SK-N-SH (cell line): ENCODE data around the gene INIP. TPM values are rescaled to one million over a fixed set of nuclear protein-coding genes. Genes with fewer than 3 reads are reported as not detected.

Experiments
- CTCF ChIA-PET: fragments of 300-600, 350-600 bp; formaldehyde crosslinking; extraction: SDS; loops from one replicate; lab custom pipeline; 2021; lab: Yijun Ruan, JAX
- POLR2A ChIA-PET: fragments of 350-600 bp; sonication (Branson Sonifier 250); formaldehyde crosslinking; extraction: SDS; loops from one replicate; lab custom pipeline; 2020; ENCODE audit warnings: antibody characterized with exemption, inconsistent platforms; lab: Yijun Ruan, JAX
- DNase-seq: peaks from one replicate; pipeline ENCODE4 v3.0.0; 2012
- H2AFZ ChIP-seq: fragments of 200-600 bp; sonication (generic); 2 replicates; pipeline ENCODE4 v1.8.1; 2016; ENCODE audit warnings: antibody characterized with exemption, mild to moderate bottlenecking, low read depth
- H3F3A ChIP-seq: fragments of 200-600 bp; sonication (generic); replicated peaks from 2 replicates; pipeline ENCODE3; 2016; ENCODE audit warnings: antibody characterized with exemption, mild to moderate bottlenecking; ENCODE audit not compliant: insufficient read depth
- H3K27ac ChIP-seq, 2 experiments: fragments of 200-500 bp in 1 of 2; fragments of 200-600 bp in 1 of 2; sonication (Bioruptor generic) in 1 of 2; sonication (generic), shearing (Covaris generic) in 1 of 2; 2 replicates each; pipeline versions ENCODE4 v1.5.1 to v1.6.1; 2014 to 2016; ENCODE audit warnings: low read depth in 2 of 2, inconsistent platforms in 1 of 2, low read length in 1 of 2, mild to moderate bottlenecking in 1 of 2, mixed read lengths in 1 of 2
- H3K27me3 ChIP-seq: fragments of 200-600 bp; sonication (generic), shearing (Covaris generic); 2 replicates; pipeline ENCODE4 v1.6.1; 2016; ENCODE audit warnings: mixed run types; ENCODE audit not compliant: insufficient read depth
- H3K36me3 ChIP-seq, 2 experiments: fragments of 200-500 bp in 1 of 2; fragments of 200-600 bp in 1 of 2; sonication (Bioruptor generic) in 1 of 2; sonication (generic) in 1 of 2; replicated peaks in 1 of 2; 2 replicates each; pipeline versions ENCODE3 to v1.5.1; 2014 to 2016; ENCODE audit warnings: low read length in 1 of 2, mild to moderate bottlenecking in 1 of 2; ENCODE audit not compliant: insufficient read depth in 2 of 2, control insufficient read depth in 1 of 2
- H3K4me1 ChIP-seq, 2 experiments: fragments of 200-500 bp in 1 of 2; fragments of 200-600 bp in 1 of 2; sonication (Bioruptor generic) in 1 of 2; sonication (generic), shearing (Covaris generic) in 1 of 2; 2 replicates each; pipeline versions ENCODE4 v1.5.1 to v1.6.1; 2014 to 2016; ENCODE audit warnings: low read depth in 1 of 2, low read length in 1 of 2, mixed run types in 1 of 2; ENCODE audit not compliant: insufficient read depth in 2 of 2, control insufficient read depth in 1 of 2
- H3K4me2 ChIP-seq: fragments of 200-600 bp; sonication (generic), shearing (Covaris generic); 2 replicates; pipeline ENCODE4 v1.6.1; 2017; ENCODE audit warnings: mixed run types
- H3K4me3 ChIP-seq, 2 experiments: fragments of 200-500 bp in 1 of 2; fragments of 200-600 bp in 1 of 2; sonication (Bioruptor generic) in 1 of 2; sonication (generic), shearing (Covaris generic) in 1 of 2; 2 replicates each; pipeline versions ENCODE4 v1.5.1 to v1.8.1; 2014 to 2016; ENCODE audit warnings: low read depth in 2 of 2, inconsistent platforms in 1 of 2, low read length in 1 of 2, mild to moderate bottlenecking in 1 of 2, mixed read lengths in 1 of 2, moderate library complexity in 1 of 2
- H3K79me2 ChIP-seq: fragments of 200-600 bp; sonication (generic); 2 replicates; pipeline ENCODE4 v1.8.1; 2017; ENCODE audit warnings: mild to moderate bottlenecking; ENCODE audit not compliant: insufficient read depth
- H3K9ac ChIP-seq: fragments of 200-600 bp; sonication (generic); 2 replicates; pipeline ENCODE4 v1.6.1; 2017; ENCODE audit warnings: mixed run types
- H3K9me2 ChIP-seq: fragments of 200-600 bp; sonication (generic); 2 replicates; pipeline ENCODE4 v1.6.1; 2017; ENCODE audit warnings: mixed run types
- H3K9me3 ChIP-seq: fragments of 200-600 bp; sonication (generic); 2 replicates; pipeline ENCODE4 v1.6.1; 2017; ENCODE audit warnings: mixed run types, mild to moderate bottlenecking, moderate library complexity
- H4K20me1 ChIP-seq: fragments of 200-600 bp; sonication (generic); 2 replicates; pipeline ENCODE4 v1.6.1; 2017; ENCODE audit warnings: mild to moderate bottlenecking, mixed run types; ENCODE audit not compliant: insufficient read depth
- CHD2 ChIP-seq: fragments of 150-350 bp; IDR thresholded peaks from 2 replicates; pipeline ENCODE4 v1.6.1; 2018; ENCODE audit warnings: low read length; ENCODE audit not compliant: partially characterized antibody
- ELF1 ChIP-seq: IDR thresholded peaks from 2 replicates; pipeline ENCODE4 v1.4.0; 2012
- EP300 ChIP-seq, 2 experiments: IDR thresholded peaks; 2 replicates each; pipeline versions ENCODE4 v1.4.0 to v1.6.1; 2012; ENCODE audit warnings: borderline replicate concordance in 1 of 2, low read depth in 1 of 2, low read length in 1 of 2
- EZH2phosphoT487 ChIP-seq: fragments of 200-600 bp; sonication (generic); IDR thresholded peaks from 2 replicates; pipeline ENCODE4 v1.6.1; 2017; ENCODE audit warnings: low read depth, mixed run types, mild to moderate bottlenecking, antibody characterized with exemption, moderate library complexity, borderline replicate concordance
- FOSL2 ChIP-seq: IDR thresholded peaks from 2 replicates; pipeline ENCODE4 v1.4.0; 2012; ENCODE audit warnings: low read depth, mild to moderate bottlenecking, moderate library complexity, borderline replicate concordance
- FOXJ3 ChIP-seq: sonication (generic); formaldehyde crosslinking; IDR thresholded peaks from 2 replicates; pipeline ENCODE4 v1.5.1; 2020; ENCODE audit warnings: mild to moderate bottlenecking, missing genetic modification reagents
- GABPA ChIP-seq: IDR thresholded peaks from 2 replicates; pipeline ENCODE4 v1.4.0; 2012; ENCODE audit warnings: low read depth, mild to moderate bottlenecking
- IRF3 ChIP-seq: fragments of 150-350 bp; IDR thresholded peaks from 2 replicates; pipeline ENCODE4 v1.6.1; 2016; ENCODE audit warnings: mild to moderate bottlenecking, low read depth, low read length
- MXI1 ChIP-seq: IDR thresholded peaks from 2 replicates; pipeline ENCODE4 v1.6.1; 2012; ENCODE audit warnings: mild to moderate bottlenecking, low read depth, low read length, improper control_type of control experiment
- NFIC ChIP-seq: IDR thresholded peaks from 2 replicates; pipeline ENCODE4 v1.4.0; 2012; ENCODE audit warnings: borderline replicate concordance
- NRF1 ChIP-seq: IDR thresholded peaks from 2 replicates; pipeline ENCODE4 v1.6.1; 2012; ENCODE audit warnings: low read depth, mild to moderate bottlenecking, low read length
- PBX3 ChIP-seq: IDR thresholded peaks from 2 replicates; pipeline ENCODE4; 2012
- POLR2AphosphoS5 ChIP-seq: IDR thresholded peaks from 2 replicates; pipeline ENCODE4 v1.6.1; 2012; ENCODE audit warnings: low read depth, low read length
- RFX5 ChIP-seq: IDR thresholded peaks from 2 replicates; pipeline ENCODE4 v1.6.1; 2012; ENCODE audit warnings: mild to moderate bottlenecking, improper control_type of control experiment, low read length
- RXRA ChIP-seq: IDR thresholded peaks from 2 replicates; pipeline ENCODE4 v1.4.0; 2012; ENCODE audit warnings: low read depth, mild to moderate bottlenecking, borderline replicate concordance
- SIN3A ChIP-seq: IDR thresholded peaks from 2 replicates; pipeline ENCODE4 v1.6.1; 2012; ENCODE audit warnings: low read depth, mild to moderate bottlenecking, low read length, moderate library complexity, borderline replicate concordance
- TCF12 ChIP-seq: IDR thresholded peaks from 2 replicates; pipeline ENCODE4 v1.4.0; 2012
- TEAD4 ChIP-seq: IDR thresholded peaks from 2 replicates; pipeline ENCODE4 v1.4.0; 2012; ENCODE audit warnings: mild to moderate bottlenecking, borderline replicate concordance; ENCODE audit not compliant: insufficient read depth
- USF1 ChIP-seq: IDR thresholded peaks from 2 replicates; pipeline ENCODE4 v1.4.0; 2012; ENCODE audit warnings: low read depth, borderline replicate concordance
- YY1 ChIP-seq: IDR thresholded peaks from 2 replicates; pipeline ENCODE4 v1.4.0; 2012; ENCODE audit warnings: low read depth, mild to moderate bottlenecking
- WGBS: methylation state at CpG from one replicate; pipeline ENCODE4 v1.1.6; 2017; ENCODE audit warnings: low lambda C conversion rate; 5-methylcytosine and 5-hydroxymethylcytosine counted together
- polyA plus RNA-seq, 3 experiments: library from polyadenylated mRNA; depleted of rRNA; stranded (reverse); fragments of >200 nt; gene quantifications; 2 replicates each; pipeline ENCODE4 v1.2.3, GENCODE V29; 2012

INIP gene
- polyA plus RNA-seq, 1 of the 3 experiments (the other 2 are of a cell fraction), result 7.9 TPM

- Histone ChIP-seq H3K27ac (no peak overlapping the region), H3F3A (no peaks in the 10 kb centered on the region), H4K20me1 (no peaks in the 10 kb centered on the region), H3K27me3 (no peaks in the 10 kb centered on the region), H3K4me2 (no peak overlapping the region), H3K4me1 (no peaks in the 10 kb centered on the region), H3K36me3 (peaks cover 3 to 29% of the 10 kb centered on the region in 2 experiments), H3K9ac (no peak overlapping the region), H3K79me2 (peaks cover 14% of the 10 kb centered on the region; the same call in 1 of the 2 replicates), H2AFZ (no peak overlapping the region), H3K4me3 (no peak overlapping the region), H3K9me2 (no peaks in the 10 kb centered on the region), H3K9me3 (no peaks in the 10 kb centered on the region)
- no peak for DNase-seq
- TF ChIP-seq PBX3 (no peak), YY1 (no peak), EZH2phosphoT487 (no peak), SIN3A (no peak), NFIC (no peak)
- ChIA-PET CTCF (no interaction called here), POLR2A (no interaction called here)
- 93% methylated on average over 5 of the region's 5 CpGs for WGBS
Measured at GRCh38 chr9:112699230-112699629, 18.7 kb downstream of the INIP start.

GRCh38 chr9:112696461-112696860, 21.5 kb downstream of the INIP start:
- Histone ChIP-seq H3K27ac (no peak overlapping the region), H3K9ac (no peak overlapping the region), H3K4me2 (no peak overlapping the region), H2AFZ (no peak overlapping the region), H3K79me2 (peaks cover 4% of the 10 kb centered on the region; the same call in 1 of the 2 replicates), H3K9me3 (no peaks in the 10 kb centered on the region), H3K27me3 (no peaks in the 10 kb centered on the region)
- 91% methylated on average over 5 of the region's 5 CpGs for WGBS
- DNase-seq, result no peak
- CTCF ChIA-PET, result interaction anchor here (1.1 kb wide), 1 partner anchor 599 kb away, joined by 4 read pairs; no protein-coding TSS in a partner anchor
- TF ChIP-seq POLR2AphosphoS5, result no peak
- no peak for TF ChIP-seq ELF1
- TF ChIP-seq FOSL2, result no peak
- TF ChIP-seq MXI1, result no peak
- no peak for TF ChIP-seq NFIC
- no peak for TF ChIP-seq YY1
- TF ChIP-seq TCF12, result no peak
- no peak for TF ChIP-seq PBX3
- TF ChIP-seq RFX5, result no peak
- no peak for TF ChIP-seq RXRA
- no peak for TF ChIP-seq NRF1
- no peak for TF ChIP-seq USF1
- no peak for TF ChIP-seq TEAD4
- TF ChIP-seq EP300 (IDR thresholded peaks at IDR 0.05; ENCODE audit: borderline replicate concordance in 1 of 2, low read depth in 1 of 2, low read length in 1 of 2), result no peak
- TF ChIP-seq FOXJ3, result no peak
- no peak for TF ChIP-seq SIN3A
- no peak for TF ChIP-seq GABPA
- TF ChIP-seq CHD2, result no peak
- no peak for TF ChIP-seq IRF3
- TF ChIP-seq, all 33 proteins: peak for 0
- POLR2A ChIA-PET, result no interaction called here
- no peaks in the 10 kb centered on the region for H4K20me1 ChIP-seq
- no peak overlapping the region for H3K4me3 ChIP-seq
- no peaks in the 10 kb centered on the region for H3K4me1 ChIP-seq
- no peaks in the 10 kb centered on the region for H3F3A ChIP-seq
- H3K9me2 ChIP-seq, result no peaks in the 10 kb centered on the region
- H3K36me3 ChIP-seq, result peaks cover 3 to 36% of the 10 kb centered on the region in 2 experiments
